Ammon's horn (tissue), 1 donor: Measurements from ENCODE around the gene CFHR5.
"Not testable (repeated sequence)": the region's sequence is repeated elsewhere in the genome, so short reads cannot be mapped to it uniquely, and the experiment has no call there.

Experiments
- DNase-seq: peaks from one replicate; pipeline ENCODE4 v3.0.0-alpha.2; 2016; ENCODE audit warnings: low spot score

CFHR5 gene

GRCh38 chr1:197021716-197022115 is 44.4 kb downstream of the CFHR5 start:
- no peak for DNase-seq

- no peak for DNase-seq
Measured at GRCh38 chr1:197024460-197024859, 47.1 kb downstream of the CFHR5 start.

GRCh38 chr1:197027359-197027758 is 50.0 kb downstream of the CFHR5 start:
- DNase-seq = no peak

GRCh38 chr1:197029749-197030148 is 52.4 kb downstream of the CFHR5 start:
- DNase-seq = no peak

- DNase-seq = not testable (repeated sequence)
Measured at GRCh38 chr1:197034631-197035339, 57.4 kb downstream of the CFHR5 start.

- no peak for DNase-seq
Measured at GRCh38 chr1:197036861-197037260, 59.5 kb downstream of the CFHR5 start.

- no peak for DNase-seq
Measured at GRCh38 chr1:197041486-197042353, 64.4 kb downstream of the CFHR5 start.

- no peak for DNase-seq
Measured at GRCh38 chr1:197042676-197043341, 65.5 kb downstream of the CFHR5 start.

GRCh38 chr1:197049100-197049499 is 71.7 kb downstream of the CFHR5 start:
- DNase-seq = no peak
